HUES48 (cell line): ENCODE data around the gene SERGEF.

Experiments
- H3K27ac ChIP-seq: one replicate; pipeline ENCODE4 v1.7.0; 2013; ENCODE audit warnings: low read depth, low read length, inconsistent platforms
- H3K27me3 ChIP-seq: 2 replicates; pipeline ENCODE4 v1.6.1; 2013; ENCODE audit warnings: mild to moderate bottlenecking, low read length; ENCODE audit not compliant: control insufficient read depth, insufficient read depth
- H3K36me3 ChIP-seq: 2 replicates; pipeline ENCODE4 v1.6.1; 2013; ENCODE audit warnings: low read length; ENCODE audit not compliant: control insufficient read depth, insufficient read depth
- H3K4me1 ChIP-seq: 2 replicates; pipeline ENCODE4 v1.6.1; 2013; ENCODE audit warnings: mild to moderate bottlenecking, low read length; ENCODE audit not compliant: control insufficient read depth, insufficient read depth
- H3K4me3 ChIP-seq: 2 replicates; pipeline ENCODE4 v1.5.1; 2013; ENCODE audit warnings: mild to moderate bottlenecking, low read depth, low read length
- H3K9ac ChIP-seq: 2 replicates; pipeline ENCODE4 v1.6.1; 2013; ENCODE audit warnings: mild to moderate bottlenecking, low read depth, low read length, moderate library complexity
- H3K9me3 ChIP-seq: 2 replicates; pipeline ENCODE4 v1.6.1; 2013; ENCODE audit warnings: low read length; ENCODE audit not compliant: control insufficient read depth, insufficient read depth

SERGEF gene

DNA sequence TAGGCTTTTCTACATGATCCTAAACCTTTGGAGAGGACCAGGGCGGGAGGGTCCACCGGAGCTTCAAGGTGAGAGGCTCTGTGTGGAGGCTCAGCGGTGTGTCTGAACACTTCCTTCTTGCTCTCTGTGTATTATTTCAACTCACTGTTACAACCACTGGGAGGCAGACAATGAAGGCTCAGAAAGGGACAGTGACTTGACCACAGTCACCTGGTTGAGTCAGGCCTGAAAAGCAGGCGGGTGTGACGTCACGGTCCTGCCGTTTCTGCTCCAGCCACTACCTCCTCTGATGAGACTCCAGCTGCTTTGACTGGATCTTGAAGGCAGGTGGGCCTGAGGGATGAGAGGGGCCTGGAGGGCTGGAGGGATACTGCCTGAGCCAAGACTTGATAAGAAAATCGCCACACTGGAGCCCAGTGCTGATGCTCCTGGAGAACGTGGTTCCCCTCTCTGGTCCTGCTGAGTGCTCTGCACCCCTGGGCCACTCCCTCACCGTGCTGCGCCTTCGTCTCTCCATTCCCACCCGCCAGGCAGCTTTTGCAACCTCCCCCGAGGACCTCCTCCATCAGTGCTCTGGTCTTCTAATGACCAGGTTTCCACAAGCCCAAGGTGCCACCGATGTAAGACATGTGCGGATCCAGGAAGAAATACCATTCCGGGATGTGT, 250.4 kb downstream of the SERGEF start:
- Histone ChIP-seq H3K9me3 (no peaks in the 10 kb centered on the region), H3K4me3 (no peak overlapping the region), H3K4me1 (no peaks in the 10 kb centered on the region), H3K9ac (no peak overlapping the region), H3K27me3 (no peaks in the 10 kb centered on the region; the same call in 1 of the 2 replicates), H3K36me3 (no peaks in the 10 kb centered on the region), H3K27ac (no peak overlapping the region)

- Histone ChIP-seq H3K27ac (no peak overlapping the region), H3K27me3 (no peaks in the 10 kb centered on the region; the same call in 1 of the 2 replicates), H3K4me3 (no peak overlapping the region), H3K9ac (no peak overlapping the region), H3K36me3 (no peaks in the 10 kb centered on the region), H3K4me1 (no peaks in the 10 kb centered on the region), H3K9me3 (no peaks in the 10 kb centered on the region)
These were observed 252.5 kb downstream of the SERGEF start for GRCh38 chr11:17760102-17761029.

DNA sequence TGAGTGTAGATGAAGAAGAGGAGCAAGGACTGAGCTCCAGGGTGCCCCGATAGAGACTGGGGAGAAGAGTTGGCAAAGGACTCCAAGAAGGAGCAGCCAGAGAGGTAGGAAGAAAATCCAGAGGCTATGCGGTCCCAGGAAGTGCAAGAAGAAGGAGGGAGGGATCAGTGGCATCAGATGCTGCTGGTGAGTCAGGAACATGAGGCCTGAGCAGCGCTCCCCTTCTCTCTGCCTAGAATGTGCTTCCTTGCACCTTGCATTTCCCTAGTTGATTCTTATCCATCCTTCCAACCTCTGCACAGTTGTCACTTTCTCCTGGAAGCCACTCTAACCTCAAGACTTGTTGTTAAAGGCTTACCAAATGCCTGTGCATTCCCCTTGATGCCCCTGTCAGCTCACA, 257.0 kb downstream of the SERGEF start:
- Histone ChIP-seq H3K4me3 (no peak overlapping the region), H3K9ac (no peak overlapping the region), H3K27me3 (no peaks in the 10 kb centered on the region; the same call in 1 of the 2 replicates), H3K36me3 (no peaks in the 10 kb centered on the region), H3K4me1 (no peaks in the 10 kb centered on the region), H3K27ac (no peak overlapping the region), H3K9me3 (no peaks in the 10 kb centered on the region)

- Histone ChIP-seq H3K9me3 (no peaks in the 10 kb centered on the region), H3K36me3 (no peaks in the 10 kb centered on the region), H3K27ac (no peak overlapping the region), H3K4me3 (no peak overlapping the region), H3K9ac (no peak overlapping the region), H3K4me1 (no peaks in the 10 kb centered on the region), H3K27me3 (no peaks in the 10 kb centered on the region)
These were observed 259.2 kb downstream of the SERGEF start for GRCh38 chr11:17753641-17754040.

DNA sequence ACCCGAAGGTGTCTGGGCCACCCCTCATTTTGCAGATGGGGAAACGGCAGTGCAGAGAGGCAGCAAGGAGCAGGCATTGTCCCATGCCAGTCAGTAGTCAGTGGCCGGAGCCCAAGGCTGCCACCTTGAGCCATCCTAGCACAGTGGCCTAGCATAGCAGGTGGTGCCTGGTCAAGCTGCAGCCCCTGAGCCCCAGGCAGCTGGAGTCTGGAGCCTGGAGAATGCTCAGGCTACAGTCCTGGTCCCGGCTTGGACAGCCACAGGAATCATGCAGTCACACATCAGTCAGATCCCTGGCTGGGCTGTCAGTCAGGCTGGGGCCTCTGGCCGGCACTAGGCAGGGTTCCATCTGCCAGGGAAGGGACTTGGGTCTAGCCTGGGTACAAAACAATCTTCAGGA, 259.7 kb downstream of the SERGEF start:
- no peaks in the 10 kb centered on the region for H3K9me3 ChIP-seq
- no peaks in the 10 kb centered on the region for H3K27me3 ChIP-seq
- H3K9ac ChIP-seq = no peak overlapping the region
- no peaks in the 10 kb centered on the region for H3K4me1 ChIP-seq
- no peak overlapping the region for H3K27ac ChIP-seq
- H3K36me3 ChIP-seq = no peaks in the 10 kb centered on the region
- no peak overlapping the region for H3K4me3 ChIP-seq

GRCh38 chr11:17752144-17752543, 260.7 kb downstream of the SERGEF start:
- H3K27ac ChIP-seq = no peak overlapping the region

DNA sequence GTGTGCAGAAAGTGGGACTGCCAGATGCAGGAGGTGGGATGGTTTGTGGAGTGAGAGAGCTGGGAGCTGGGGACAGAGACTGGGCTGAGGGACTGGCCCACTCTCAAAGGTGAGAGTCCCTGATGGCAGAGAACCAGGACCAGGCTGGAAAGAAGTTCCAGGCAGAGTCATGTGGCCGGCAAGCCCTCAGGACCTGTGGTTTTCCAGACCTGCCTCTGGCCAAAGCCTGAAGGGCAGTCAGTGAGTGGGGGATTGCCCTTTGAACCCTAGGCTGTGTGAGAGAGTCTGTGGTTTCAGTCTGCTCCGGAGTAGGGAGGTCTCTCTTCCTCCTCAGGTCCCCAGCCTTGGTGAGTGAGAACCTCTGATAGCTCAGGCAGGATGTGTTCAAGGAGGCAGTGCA, 261.3 kb downstream of the SERGEF start:
- no peaks in the 10 kb centered on the region for H3K27me3 ChIP-seq
- no peaks in the 10 kb centered on the region for H3K9me3 ChIP-seq
- H3K4me1 ChIP-seq = no peaks in the 10 kb centered on the region

More at GRCh38 chr11:17752144-17752543, 260.7 kb downstream of the SERGEF start:
- no peaks in the 10 kb centered on the region for H3K9me3 ChIP-seq
- no peaks in the 10 kb centered on the region for H3K36me3 ChIP-seq
- H3K27me3 ChIP-seq = no peaks in the 10 kb centered on the region
- no peak overlapping the region for H3K9ac ChIP-seq
- H3K4me1 ChIP-seq = no peaks in the 10 kb centered on the region
- H3K4me3 ChIP-seq = no peak overlapping the region

DNA sequence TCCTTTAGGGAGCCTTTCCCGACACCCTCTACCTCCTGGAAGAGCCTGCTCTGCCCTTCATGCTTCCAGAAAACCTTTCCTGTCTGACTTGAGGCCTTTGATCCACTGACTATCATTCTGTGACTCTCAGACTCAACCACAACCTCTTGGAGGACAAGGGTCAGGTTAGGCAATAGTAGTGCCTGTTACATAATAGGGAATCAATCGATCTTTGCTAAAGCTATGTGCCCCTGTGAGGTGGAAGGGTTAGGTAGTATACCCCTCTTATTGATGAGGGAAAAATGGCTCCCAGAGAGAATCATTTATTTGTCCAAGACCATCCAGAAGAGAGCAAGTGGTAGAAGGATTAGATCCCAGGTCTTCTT, 262.1 kb downstream of the SERGEF start:
- no peaks in the 10 kb centered on the region for H3K9me3 ChIP-seq
- H3K4me1 ChIP-seq = no peaks in the 10 kb centered on the region
- no peak overlapping the region for H3K9ac ChIP-seq
- no peaks in the 10 kb centered on the region for H3K27me3 ChIP-seq
- H3K4me3 ChIP-seq = no peak overlapping the region
- no peak overlapping the region for H3K27ac ChIP-seq
- H3K36me3 ChIP-seq = no peaks in the 10 kb centered on the region

More for the DNA sequence above, 261.3 kb downstream of the SERGEF start:
- no peaks in the 10 kb centered on the region for H3K36me3 ChIP-seq
- H3K27ac ChIP-seq = no peak overlapping the region
- no peak overlapping the region for H3K4me3 ChIP-seq
- no peak overlapping the region for H3K9ac ChIP-seq

DNA sequence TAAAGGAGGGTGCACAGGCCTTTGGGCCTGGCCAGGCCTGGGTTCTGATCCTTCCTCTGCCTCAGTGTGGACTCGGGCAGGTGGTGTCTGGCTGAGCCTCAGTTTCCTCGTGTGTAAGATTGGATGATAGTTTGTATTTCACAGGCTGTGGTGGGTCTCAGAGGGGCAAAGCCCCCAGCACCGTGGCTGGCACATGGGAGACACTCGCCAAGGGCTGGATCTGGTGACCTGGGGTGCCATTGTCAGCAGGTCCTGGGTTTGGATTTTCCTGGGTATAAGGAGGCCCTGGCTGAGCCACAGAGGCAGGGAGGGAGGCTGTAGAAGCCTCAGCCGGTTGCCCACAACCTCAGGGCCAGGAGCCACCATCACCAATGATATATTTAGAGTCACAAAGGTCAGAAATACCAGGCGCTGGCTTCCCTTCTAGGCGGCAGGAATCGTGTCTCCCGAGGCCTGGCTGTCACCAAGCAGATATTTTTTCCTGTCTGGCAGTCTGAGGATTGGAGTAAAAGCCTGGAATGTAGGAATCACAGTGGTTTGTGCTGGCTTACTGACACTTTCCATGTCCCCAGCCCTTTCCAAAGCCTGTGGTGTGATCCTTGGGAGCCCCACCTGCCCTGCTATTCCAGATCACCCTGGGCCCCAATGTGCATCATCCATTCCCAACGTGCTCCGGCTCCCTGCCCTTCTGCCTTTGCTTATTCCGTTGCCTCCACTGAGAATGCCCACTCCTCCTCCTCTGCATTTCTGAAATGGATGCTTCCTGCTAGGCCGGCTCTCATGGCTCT, 262.6 kb downstream of the SERGEF start:
- Histone ChIP-seq H3K27me3 (no peaks in the 10 kb centered on the region), H3K9ac (no peak overlapping the region), H3K4me3 (no peak overlapping the region)

DNA sequence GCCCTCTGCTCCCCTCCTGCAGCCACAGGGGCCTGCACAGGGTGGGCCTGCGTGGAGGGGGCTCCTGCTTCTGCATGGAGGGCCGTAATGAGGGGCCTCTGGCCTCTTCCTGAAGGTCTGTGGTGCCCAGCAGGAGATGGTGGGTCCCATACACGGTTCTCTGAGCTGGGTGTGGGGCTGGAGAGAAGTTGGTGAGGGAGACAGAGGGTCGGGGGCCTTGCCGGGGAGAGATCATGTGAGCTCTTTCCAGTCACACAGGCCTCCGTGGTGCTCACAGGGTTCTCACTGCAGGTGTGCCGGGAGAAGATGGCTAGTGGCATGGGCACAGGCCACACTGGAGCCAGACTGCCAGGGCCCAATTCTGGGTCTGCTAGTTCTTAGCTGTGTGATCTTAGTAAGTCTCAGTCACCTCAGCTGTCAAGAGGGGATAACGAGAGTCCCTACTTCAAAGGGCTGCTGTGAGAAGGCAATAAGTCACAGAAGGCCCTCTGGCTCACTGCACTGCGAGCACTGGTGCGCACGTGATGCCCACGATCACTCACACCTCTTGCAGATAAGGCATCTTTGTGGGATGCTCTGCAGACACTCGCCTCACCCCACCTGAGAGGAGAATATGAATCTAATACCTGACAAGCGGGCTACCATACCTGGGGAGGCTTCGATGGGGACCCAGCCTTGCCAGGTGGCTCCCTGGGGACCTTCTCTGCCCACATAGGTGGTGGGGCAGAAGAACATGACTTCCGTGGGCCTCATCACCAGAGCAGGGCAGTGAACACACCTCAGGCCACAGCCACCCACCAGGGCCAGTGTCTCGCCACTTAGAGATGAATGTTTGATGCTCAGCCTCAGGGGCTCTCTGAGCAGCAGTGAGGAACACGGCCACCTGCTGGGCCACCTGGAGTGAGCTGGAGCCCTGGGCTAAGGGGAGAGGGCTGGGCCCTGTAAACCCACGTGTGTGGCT, 263.8 kb downstream of the SERGEF start:
- Histone ChIP-seq H3K4me1 (no peaks in the 10 kb centered on the region), H3K9me3 (no peaks in the 10 kb centered on the region), H3K9ac (no peak overlapping the region), H3K4me3 (no peak overlapping the region), H3K36me3 (no peaks in the 10 kb centered on the region), H3K27me3 (no peaks in the 10 kb centered on the region), H3K27ac (no peak overlapping the region)

More for the DNA sequence above, 262.6 kb downstream of the SERGEF start:
- H3K36me3 ChIP-seq = no peaks in the 10 kb centered on the region
- H3K27ac ChIP-seq = no peak overlapping the region
- no peaks in the 10 kb centered on the region for H3K4me1 ChIP-seq
- H3K9me3 ChIP-seq = no peaks in the 10 kb centered on the region
